Stimulated activated CD8-positive, alpha-beta memory T cell treated with anti-CD3 and anti-CD28 coated beads, Interleukin-4, amount 100 ng/mL, for 4 hours (primary cell): Measurements from ENCODE around the gene APOC4.

Source experiments
- DNase-seq, 2 donors: peaks; one replicate each; pipeline ENCODE4 v3.0.0-alpha.2; 2020; ENCODE audit warnings: low read depth in 2 of 2, low spot score in 1 of 2

APOC4 gene

DNA sequence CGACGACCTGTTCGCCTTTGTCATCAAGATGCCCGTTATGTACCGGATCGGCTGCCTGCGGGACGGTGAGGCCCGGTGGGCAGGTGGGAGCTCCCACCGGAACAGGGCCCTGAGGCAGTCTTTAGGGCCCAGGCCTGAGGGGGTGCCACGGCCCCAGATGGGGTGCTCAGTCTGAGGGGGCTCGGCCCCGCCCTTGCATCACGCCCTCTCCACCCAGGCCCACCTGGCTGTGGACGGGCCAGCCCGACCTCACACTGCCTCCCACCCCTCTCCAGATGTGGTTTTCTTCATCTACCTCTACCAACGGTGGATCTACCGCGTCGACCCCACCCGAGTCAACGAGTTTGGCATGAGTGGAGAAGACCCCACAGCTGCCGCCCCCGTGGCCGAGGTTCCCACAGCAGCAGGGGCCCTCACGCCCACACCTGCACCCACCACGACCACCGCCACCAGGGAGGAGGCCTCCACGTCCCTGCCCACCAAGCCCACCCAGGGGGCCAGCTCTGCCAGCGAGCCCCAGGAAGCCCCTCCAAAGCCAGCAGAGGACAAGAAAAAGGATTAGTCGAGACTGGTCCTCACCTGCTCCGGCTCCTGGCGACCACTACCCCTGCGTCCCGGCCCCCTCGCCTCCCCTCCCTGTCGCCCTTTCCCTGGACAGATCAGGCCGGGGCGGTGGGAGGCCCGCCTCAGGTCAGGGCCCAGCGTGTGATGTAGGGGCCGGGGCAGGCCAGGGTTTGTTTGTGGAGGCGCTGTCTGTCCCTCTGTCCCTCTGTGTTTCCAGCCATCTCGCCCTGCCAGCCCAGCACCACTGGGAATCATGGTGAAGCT is 50.5 kb downstream of the APOC4 start:
- DNase-seq: no peak

DNA sequence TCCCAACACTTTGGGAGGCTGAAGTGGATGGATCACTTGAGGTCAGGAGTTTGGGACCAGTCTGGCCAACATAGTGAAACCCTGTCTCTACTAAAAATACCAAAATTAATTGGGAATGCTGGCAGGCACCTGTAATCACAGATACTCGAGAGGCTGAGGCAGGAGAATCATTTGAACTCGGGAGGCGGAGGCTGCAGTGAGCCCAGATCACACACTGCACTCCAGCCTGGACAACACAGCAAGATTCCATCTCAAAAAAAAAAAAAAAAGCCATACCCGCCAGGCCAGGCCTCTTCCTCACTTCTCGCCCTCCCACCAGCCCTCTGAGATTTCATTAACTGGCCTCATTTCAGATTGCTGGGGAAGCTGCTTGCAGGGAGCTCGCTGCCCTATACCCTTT is 51.5 kb downstream of the APOC4 start:
- no peak for DNase-seq

- DNase-seq: no peak
These were observed 52.0 kb downstream of the APOC4 start for GRCh38 chr19:44993926-44994537.
